Fibroblast of peridontal ligament (primary cell): Measurements from ENCODE around the gene NADSYN1.

Experiments
- DNase-seq: peaks from one replicate; pipeline ENCODE4 v3.0.0-alpha.2; 2010; ENCODE audit errors: extremely low read depth

NADSYN1 gene

DNA sequence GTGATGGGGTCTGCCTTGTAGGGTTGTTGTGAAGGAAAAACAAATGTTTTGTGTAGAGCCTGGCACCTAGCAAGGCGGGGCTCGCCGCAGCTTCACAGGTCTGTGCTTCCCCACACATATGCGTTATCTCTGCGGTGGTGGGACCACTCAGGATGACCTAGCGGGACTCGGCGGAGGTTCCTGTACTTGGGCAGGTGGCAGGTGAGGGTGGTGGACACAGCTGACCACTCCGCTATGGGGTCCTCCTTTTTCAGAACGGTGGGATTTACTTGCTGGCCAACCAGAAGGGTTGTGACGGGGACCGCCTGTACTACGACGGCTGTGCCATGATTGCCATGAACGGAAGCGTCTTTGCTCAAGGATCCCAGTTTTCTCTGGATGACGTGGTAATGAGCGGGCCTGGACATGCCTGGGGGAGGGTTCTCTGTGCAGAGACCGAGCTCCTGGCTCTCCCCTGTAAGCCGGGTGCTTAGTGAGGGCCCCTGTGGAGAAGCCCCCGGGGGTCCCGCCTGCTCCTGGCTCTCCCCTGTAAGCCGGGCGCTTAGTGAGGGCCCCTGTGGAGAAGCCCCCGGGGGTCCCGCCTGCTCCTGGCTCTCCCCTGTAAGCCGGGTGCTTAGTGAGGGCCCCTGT, 21.3 kb downstream of the NADSYN1 start:
- no peak for DNase-seq

DNA sequence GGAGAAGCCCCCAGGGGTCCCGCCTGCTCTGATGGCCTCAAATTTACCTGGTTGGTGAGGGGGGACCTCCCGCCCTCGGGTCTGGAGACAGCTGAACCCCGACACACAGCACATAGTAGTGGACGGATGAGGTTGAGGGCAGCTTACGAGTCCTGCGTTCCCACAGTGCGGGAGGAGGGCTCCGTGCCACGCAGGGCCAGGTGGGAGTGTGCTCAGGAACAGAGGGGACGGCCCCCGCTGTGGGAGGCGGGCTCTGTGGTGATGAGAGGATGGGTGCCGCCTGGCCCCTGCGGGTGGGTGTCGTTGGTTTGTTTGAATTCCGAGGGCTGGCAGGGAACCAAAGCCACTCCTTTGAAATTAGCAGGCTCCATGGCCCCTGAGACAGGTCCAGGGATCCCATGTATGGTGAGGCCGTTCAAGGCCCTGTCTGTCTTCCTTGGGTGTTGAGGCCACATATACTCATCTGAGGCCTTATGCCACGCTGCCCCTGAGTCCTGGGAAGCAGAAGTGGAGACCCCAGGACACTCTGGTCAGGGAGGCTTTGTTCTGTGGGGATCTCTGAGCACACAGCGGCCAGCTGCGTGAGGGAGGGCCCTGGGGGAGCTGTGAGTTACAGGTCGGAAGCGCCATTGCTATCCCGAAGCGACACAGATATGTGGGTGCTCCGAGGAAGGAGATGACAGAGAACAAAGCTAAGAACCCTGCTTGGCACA, 21.9 kb downstream of the NADSYN1 start:
- DNase-seq, result no peak

DNA sequence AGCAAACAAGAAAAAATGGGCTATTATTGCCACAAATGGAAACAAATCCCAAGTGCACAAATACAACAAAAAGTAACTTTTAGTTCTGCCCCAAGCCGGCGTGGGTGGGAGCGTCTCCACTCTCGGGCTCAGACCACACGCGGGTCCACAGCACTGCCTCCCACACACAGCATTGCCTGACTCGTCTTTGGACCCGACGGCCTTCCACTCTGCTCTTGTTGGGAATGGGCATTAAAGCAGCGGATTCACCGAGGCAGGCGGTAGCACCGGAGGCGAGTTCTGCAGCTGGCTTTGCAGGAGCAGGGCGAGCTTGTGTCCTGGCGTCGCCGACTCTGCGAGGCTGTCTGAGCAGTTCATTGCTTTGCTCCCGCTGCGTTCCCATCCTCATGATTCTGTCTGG, 23.0 kb downstream of the NADSYN1 start:
- DNase-seq, result no peak

DNA sequence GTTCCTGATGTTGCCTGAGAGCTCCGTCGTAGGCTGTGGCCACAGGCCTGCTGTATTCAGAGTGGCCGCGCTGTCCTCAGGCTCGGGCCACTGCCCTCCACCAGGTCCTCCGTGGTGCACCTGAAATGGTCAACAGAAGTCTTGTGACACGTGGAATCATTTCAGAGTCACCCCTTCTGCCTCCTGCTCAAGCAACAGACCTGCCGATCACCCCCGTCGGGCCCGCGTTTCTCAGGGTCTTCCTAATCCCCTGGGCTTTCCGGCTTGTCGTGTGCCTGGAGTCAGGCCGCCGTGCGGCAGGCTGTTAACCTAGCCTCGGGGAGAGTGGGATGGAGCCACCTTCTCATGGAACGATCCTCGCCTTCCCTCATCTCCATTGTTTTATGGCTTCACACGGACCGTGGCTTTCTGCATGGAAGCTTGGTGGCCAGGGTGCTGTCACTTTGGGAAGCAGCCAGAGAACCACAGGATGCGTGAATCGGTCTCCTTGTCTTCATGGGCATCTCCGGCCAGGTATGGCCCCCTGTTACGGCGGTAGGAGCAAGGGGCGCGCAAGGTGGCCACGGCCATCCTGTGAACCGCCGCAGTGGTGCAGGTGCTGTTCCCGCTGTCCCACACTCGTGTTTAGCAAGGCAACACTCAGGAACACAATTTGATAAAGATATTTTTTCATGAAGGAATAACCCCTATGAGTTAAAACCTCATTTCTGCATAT, 24.1 kb downstream of the NADSYN1 start:
- no peak for DNase-seq

DNA sequence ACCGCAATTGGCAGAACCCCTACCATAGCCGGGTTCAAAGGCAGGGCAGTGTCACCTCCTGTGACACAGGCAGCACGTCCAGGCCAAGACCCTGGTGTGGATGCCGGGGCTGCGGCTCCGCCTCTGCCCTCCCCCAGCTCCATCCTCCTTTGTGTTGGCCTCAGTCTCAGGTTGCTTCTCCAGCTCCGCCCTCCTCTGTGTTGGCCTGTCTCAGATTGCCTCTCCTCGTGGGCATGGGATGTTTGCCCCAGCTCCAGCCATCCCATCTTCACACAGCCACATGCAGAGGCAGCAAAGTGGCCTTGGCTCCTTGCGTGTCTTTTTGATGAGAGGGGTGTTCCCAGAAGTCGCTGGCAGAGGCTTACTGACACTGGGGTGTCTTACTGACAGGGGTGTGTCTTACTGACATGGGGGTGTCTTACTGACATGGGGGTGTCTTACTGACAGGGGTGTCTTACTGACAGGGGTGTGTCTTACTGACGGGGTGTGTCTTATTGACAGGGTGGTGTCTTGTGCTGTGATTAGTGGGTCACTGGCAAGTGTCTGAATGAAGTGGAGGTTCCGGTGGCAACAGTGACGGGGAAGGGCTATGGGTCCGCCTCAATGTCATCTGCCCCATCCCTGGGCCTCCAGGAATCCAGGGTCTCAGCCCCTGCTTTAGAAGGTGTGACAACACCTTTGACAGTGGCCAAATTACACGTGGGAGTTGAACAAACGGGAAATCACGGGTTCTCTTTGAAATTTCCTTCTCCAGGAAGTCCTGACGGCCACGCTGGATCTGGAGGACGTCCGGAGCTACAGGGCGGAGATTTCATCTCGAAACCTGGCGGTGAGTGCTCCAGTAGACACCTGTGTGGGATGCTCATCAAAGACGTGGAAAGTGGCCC, 24.9 kb downstream of the NADSYN1 start:
- DNase-seq, result no peak

DNA sequence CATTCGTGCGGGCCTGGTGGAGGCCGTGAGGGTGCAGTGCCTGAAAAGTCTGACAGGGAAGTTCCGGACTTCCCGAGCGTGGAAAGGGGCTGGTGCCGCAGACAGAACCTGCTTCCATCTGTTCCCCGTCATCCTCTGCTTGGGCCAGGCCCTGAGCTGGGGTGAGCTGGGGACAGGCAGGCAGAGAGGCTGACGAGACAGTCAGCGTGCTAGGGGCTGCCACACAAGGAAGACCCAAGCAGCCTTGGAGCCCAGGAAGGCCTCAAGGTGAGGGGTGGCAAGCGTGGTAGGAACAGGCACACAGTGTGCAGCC, 25.5 kb downstream of the NADSYN1 start:
- no peak for DNase-seq

DNA sequence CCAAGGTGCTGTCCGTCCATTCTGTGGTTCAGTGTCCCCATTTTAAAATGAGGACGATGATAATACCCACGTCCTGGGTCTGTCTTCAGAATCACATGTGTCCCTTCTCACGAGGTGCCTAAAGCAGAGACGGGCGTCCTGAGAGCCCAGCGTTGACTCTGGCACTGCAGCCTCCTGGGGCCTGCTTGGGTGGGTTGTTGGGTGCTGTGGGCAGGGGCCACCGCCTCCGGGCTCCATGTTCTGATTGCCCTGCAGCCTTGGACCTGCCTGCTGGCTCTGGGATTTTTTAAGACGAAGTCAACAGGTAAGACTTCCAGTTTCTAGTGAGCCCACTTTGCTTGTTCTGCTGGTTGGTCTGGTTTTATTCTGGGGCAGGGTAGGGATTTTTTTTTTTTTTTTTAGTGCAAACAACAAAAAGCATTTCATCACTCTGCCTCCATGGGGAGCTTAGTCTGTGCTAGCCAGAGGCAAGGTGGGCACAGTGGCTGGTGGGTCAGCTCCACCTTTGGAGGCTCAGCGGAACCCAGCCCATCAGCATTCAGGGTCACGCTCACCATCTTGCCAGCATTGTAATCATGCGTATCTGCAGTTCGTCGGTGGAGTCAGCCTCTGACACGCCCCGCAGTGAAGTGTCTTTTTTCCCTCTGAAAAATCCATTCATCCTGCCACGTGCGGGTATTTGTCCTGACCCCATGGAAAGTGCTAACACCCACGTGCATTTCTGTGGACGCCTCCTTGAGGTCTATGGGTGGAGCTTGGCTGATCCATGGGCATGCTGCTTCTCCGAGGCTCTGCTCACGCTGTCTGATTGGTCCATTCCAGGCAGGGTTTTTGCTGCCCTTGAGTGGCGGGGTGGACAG, 28.3 kb downstream of the NADSYN1 start:
- no peak for DNase-seq

DNA sequence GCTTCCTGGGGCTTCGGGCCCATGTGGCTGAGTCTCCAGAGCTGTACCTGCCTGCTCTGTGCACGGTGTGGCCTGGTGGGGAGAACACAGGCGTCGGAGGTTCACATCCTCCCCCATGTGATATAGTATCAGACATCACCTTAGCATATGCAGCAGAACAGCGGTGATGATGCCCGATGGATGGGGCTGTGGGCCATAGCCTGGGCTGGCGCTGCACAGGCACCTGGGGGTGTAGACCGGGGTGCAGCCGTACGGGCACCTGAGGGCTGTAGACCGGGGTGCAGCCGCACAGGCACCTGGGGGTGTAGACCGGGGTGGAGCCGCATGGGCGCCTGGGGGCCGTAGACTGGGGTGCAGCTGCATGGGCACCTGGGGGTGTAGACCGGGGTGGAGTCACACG, 29.2 kb downstream of the NADSYN1 start:
- no peak for DNase-seq

DNA sequence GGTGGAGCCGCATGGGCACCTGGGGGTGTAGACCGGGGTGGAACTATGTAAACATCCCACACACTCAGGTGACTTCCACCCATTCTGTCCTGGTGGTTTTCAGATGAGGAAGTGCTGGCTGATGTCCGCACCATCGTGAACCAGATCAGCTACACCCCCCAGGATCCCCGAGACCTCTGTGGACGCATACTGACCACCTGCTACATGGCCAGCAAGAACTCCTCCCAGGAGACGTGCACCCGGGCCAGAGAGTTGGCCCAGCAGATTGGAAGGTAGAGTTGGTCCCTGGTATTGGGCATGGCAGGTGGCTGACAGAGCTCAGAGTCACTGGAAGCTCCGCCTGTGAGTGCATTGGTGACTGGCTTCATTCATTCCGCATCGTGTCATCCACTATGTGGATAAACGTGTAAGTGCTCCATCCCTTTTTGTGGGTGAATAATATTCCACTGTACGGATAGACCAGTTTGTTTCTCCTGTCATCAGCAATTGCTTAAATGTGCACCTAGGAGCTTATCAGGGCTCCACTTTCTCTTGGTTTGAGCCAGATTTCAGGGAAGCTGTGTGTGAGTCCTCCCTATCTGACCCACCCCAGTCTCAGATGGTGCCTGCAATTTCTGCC, 29.9 kb downstream of the NADSYN1 start:
- no peak for DNase-seq

DNA sequence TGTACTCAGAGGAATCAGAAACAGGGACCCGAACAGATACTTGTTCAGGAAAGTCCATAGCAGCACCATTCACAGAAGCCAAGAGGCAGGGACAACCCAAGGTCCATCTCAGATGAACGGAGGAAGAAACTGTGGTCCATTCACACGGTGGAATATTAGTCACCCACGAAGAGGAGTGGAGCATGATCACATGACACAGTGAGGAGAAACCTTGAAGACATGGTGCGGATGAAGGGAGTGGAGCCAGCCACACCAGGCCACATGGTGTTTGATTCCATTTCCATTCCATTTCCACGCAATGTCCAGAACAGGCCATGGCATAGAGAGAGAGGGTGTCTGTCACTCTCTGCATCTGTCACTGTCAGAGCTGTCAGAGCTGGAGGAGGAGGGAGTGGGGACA, 30.7 kb downstream of the NADSYN1 start:
- DNase-seq, result no peak

DNA sequence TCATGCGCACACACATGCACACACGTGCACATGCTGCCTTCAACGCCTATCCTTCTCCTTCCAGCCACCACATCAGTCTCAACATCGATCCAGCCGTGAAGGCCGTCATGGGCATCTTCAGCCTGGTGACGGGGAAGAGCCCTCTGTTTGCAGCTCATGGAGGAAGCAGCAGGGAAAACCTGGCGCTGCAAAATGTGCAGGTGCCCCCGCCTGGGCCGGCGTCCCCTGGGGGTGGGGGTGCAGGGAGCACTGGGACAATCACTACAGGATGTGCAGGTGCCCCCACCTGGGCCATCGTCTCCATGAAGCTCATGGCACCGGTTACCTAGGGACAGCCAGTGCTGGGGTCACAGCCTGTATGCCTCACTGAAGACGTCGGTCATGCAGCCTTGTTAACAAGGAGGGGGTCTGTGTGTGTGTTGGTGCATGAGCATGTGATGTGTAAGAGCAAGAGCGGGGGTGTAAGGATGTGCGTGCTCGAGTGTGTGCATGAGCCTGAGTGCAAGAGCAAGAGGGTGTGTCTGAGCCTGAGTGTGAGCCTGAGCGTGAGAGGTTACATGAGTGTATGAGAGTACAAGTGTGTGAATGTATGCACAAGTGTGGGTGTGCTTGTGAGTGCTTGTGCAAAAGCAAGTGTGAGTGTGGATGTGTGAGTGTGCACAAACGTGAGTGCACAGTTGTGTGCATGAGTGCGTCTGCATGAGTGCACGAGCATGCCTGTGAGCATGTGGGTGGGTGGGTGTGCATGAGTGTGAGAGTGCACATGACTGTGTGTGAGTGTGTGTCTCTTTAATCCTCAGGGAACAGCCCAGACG, 31.5 kb downstream of the NADSYN1 start:
- DNase-seq, result no peak

DNA sequence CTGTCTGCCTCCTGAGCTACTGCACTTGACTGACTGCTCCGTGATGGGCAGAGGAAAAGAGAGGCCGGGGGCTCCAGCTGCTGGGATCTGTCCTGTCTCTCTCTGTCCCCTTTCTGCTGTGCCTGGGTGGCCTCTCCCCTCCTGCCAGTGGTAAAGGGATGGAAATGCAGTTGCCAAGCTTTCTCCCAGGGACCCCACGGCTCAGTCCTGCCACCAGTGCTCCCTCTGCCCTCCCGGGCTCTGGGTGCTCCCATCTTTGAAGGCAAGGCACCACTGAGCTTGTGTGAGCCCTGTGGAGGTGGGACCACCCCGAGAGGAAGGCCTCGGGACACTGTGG, 32.0 kb downstream of the NADSYN1 start:
- no peak for DNase-seq

DNA sequence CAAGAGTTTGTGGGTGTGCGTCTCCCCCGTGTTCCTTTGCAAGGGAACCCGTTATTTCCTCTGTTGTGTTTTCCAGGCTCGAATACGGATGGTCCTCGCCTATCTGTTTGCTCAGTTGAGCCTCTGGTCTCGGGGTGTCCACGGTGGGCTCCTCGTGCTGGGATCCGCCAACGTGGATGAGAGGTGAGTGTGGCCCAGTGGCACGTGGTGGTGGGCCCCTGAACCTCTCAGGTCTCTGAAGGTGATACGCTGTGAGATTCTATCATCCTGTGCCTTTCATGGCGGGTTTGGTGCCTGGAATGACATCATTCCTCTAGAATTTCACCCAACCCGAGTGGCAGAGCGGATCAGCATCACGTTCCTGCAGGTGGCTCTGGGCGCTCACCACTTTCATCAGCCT, 32.5 kb downstream of the NADSYN1 start:
- no peak for DNase-seq

DNA sequence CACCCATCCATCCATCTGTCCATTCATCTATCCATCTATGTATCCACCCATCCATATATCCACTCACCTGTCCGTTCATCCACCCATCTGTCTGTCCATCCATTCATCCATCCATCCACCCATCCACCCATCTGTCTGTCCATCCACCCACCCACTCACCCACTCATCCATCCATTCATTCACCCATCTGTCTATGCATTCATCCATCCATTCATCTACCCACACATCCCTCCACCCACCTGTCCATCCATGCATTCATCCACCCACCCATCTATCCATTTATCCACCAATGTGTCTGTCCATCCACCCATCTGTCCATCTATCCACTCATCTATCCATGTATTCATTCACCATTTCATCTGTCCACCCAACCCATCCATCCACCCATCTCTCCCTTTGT, 33.3 kb downstream of the NADSYN1 start:
- no peak for DNase-seq

DNA sequence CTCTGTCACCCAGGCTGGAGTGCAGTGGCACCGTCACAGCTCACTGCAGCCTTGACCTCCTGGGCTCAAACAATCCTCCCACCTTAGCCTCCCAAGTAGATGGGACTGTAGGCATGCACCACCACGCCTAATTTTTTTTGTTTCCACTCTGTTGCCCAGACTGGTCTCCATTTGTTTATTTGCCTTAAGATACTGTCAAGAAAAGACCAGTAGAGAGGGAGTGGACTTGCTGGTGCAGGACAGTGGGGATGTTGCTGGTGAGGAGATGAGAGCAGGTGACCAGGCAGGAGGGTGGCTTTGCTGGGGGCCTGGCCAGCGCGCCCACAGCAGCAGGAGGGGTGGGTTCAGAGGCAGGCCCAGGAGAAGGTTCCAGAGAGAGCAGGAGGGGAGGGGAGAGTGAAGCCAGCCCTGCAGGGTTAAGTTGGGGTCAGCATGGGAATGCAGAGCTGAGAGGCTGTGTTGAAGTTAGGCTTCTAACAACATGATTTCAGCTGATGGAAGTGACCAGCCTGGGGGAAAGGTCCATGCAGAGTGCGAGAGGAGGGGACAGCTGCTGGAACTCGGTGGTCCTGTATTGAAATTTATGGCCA, 35.8 kb downstream of the NADSYN1 start:
- DNase-seq, result no peak

DNA sequence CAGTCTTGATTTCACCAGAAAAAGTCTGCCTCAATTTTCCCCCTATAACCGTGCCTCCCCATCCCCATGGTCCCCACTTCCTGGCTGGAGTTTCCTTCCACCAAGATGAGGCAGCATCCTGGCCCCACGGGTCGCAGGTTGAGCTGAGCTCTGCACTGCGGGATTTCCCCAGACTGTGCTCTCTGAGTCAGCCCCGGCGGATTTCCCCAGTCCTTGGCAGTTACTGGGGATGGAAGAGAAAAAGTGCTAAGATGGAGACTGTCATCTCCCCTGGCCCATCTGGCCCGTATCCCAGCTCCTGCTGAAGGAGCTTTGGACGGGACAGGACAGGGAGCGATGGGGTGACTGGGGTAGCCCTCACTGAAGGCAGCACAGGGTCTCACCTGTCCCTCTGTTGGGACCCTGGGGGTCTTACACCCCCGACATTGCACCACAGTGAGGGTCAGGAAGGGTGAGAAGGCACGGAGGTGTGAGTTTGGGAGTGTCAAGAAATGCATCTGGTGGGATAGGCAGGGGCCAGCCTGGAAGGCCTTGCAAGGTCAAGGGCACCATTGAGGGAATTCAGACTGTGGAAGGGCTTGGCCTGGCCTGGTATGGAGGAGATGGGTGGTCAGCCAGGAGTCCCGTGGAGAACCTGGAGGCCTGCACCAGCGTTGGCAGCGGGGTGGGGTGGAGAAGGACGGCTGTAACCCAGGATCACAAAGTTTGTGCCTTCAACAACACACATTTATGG, 36.5 kb downstream of the NADSYN1 start:
- peak; percentile 1 for DNase-seq

DNA sequence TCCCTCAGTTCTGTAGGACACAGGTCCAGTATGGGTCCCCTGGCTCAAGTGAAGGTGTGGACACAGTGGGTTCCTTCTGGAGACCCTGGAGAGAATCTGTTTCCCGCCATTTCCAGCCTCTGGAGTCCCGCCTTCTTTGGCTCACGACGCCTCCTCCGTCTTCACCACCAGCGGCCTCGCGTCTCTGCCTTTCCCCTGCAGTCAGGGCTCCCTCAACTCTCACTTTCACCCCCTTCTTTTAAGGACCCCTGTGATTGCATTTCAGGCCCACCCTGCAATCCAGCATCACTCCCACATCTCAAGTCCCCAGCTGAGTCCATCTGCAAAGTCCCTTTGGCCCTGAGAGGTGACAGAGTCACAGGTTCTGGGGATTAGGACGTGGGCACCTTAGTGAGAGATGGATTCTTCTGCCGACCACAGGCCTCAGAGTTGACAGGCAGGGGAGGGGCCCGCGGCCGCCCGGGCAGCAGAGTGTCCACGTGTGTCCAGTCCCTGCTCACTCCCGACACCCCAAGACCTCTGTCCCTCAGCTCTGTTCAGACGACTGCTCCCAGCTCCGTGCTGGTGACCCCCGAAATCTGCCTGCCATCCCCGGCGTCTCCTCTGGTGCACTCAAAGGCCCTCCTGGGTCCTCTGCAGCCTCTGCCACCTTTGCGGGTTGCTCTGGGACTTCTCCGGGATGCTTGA, 37.2 kb downstream of the NADSYN1 start:
- no peak for DNase-seq

DNA sequence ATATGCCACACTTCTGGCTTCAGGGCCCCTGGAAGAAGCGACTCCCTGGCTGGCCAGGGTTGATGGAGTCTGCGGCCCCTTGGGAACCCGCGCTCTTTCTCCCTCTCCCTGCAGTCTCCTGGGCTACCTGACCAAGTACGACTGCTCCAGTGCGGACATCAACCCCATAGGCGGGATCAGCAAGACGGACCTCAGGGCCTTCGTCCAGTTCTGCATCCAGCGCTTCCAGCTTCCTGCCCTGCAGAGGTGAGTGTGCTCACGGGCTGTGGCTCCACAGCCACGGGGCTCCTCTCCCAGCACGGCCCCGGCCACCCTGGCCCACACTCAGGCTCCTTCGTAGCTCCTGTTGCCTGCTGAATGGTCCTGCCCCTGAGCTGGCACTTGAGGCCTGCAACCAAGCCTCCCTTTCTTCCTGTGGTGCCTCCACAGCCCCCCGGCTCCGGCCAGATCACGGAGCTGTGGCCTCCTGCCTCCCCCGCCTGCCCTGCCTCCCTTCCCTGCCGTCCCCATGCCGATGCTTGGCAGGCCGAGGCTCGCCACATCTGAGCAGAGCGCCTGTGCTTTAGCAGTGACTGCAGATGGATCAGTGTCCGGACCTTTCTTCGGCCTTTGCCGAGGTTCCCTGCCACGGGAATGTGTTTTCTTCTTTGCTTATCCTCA, 37.9 kb downstream of the NADSYN1 start:
- no peak for DNase-seq
